T-cell (primary cell): ENCODE measurements around the gene SIX5. TPM values are rescaled to one million over a fixed set of nuclear protein-coding genes. Genes with fewer than 3 reads are reported as not detected.

Experiments used
- ATAC-seq, 4 experiments: fragments of 200-7000 bp in 3 of 4; fragments of 150-1000 bp in 1 of 4; cut with Tn5 transposase; replicated peaks in 1 of 4; 1 replicate in 3 of 4; 2 replicates in 1 of 4; pipeline ENCODE4 v1.10.0; 2021; ENCODE audit warnings: moderate library complexity in 3 of 4, mild to moderate bottlenecking in 2 of 4, moderate number of reproducible peaks in 1 of 4
- CTCF ChIA-PET, 2 donors: fragments of 300-600 bp; sonication (Branson Sonifier 250); formaldehyde crosslinking; loops; one replicate each; lab custom pipeline; 2022; ENCODE audit warnings: antibody characterized with exemption in 2 of 2; lab: Charles Lee
- POLR2A ChIA-PET, 2 donors: fragments of 300-600 bp; sonication (Branson Sonifier 250); formaldehyde crosslinking; loops; one replicate each; lab custom pipeline; 2022; ENCODE audit warnings: antibody characterized with exemption in 2 of 2; lab: Charles Lee
- DNase-seq, 35 experiments: peaks; one replicate each; pipeline versions ENCODE4 v3.0.0 to v3.0.0-alpha.2; 2013 to 2023
- H3K27ac ChIP-seq: one replicate; pipeline ENCODE4 v1.5.1; 2013; ENCODE audit warnings: low read length
- H3K27me3 ChIP-seq, 2 experiments: replicated peaks in 1 of 2; 1 replicate in 1 of 2; 2 replicates in 1 of 2; pipeline versions ENCODE4 v1.6.1 to v1.7.0; 2013; ENCODE audit warnings: low read length in 1 of 2, mixed read lengths in 1 of 2; ENCODE audit not compliant: control insufficient read depth in 2 of 2, insufficient read depth in 2 of 2; ENCODE audit errors: extremely low read depth in 1 of 2
- H3K36me3 ChIP-seq, 2 donors: 1 replicate in 1 of 2; 2 replicates in 1 of 2; pipeline versions ENCODE4 v1.6.1 to v1.7.0; 2013; ENCODE audit warnings: low read length in 1 of 2; ENCODE audit not compliant: control insufficient read depth in 2 of 2, insufficient read depth in 1 of 2; ENCODE audit errors: extremely low read depth in 1 of 2
- H3K4me1 ChIP-seq, 2 experiments: 1 replicate in 1 of 2; 2 replicates in 1 of 2; pipeline versions ENCODE4 v1.6.1 to v1.7.0; 2013; ENCODE audit warnings: low read length in 2 of 2, mixed read lengths in 1 of 2; ENCODE audit not compliant: insufficient read depth in 2 of 2, control insufficient read depth in 1 of 2; ENCODE audit errors: extremely low read depth in 1 of 2
- H3K4me3 ChIP-seq, 2 donors: 1 replicate in 1 of 2; 2 replicates in 1 of 2; pipeline versions ENCODE4 v1.5.1 to v1.7.0; 2013; ENCODE audit warnings: mild to moderate bottlenecking in 2 of 2, low read length in 1 of 2, moderate library complexity in 1 of 2; ENCODE audit not compliant: control insufficient read depth in 1 of 2; ENCODE audit errors: extremely low read depth in 1 of 2
- H3K9me3 ChIP-seq: 2 replicates; pipeline ENCODE4 v1.7.0; 2013
- H3K27ac Mint-ChIP-seq, 2 donors: one replicate each; pipeline ENCODE4 v1.8.0; 2020 to 2021; ENCODE audit warnings: mild to moderate bottlenecking in 2 of 2, mixed read lengths in 2 of 2
- H3K27me3 Mint-ChIP-seq, 2 donors: one replicate each; pipeline ENCODE4 v1.8.0; 2021 to 2022; ENCODE audit warnings: mixed read lengths in 2 of 2
- H3K36me3 Mint-ChIP-seq: one replicate; pipeline ENCODE4 v1.8.0; 2021; ENCODE audit warnings: mixed read lengths
- H3K4me1 Mint-ChIP-seq, 3 donors: one replicate each; pipeline ENCODE4 v1.8.0; 2020 to 2022; ENCODE audit warnings: mixed read lengths in 3 of 3, mild to moderate bottlenecking in 1 of 3
- H3K4me3 Mint-ChIP-seq, 3 donors: one replicate each; pipeline ENCODE4 v1.8.0; 2020 to 2022; ENCODE audit warnings: mild to moderate bottlenecking in 3 of 3, mixed read lengths in 3 of 3, moderate library complexity in 3 of 3
- H3K9me3 Mint-ChIP-seq, 3 donors: one replicate each; pipeline ENCODE4 v1.8.0; 2020 to 2022; ENCODE audit warnings: mixed read lengths in 3 of 3
- WGBS: methylation state at CpG from one replicate; pipeline ENCODE4 v1.1.5; 2013; ENCODE audit warnings: missing lambda C conversion rate; ENCODE audit not compliant: insufficient coverage; 5-methylcytosine and 5-hydroxymethylcytosine counted together
- total RNA-seq, 35 experiments: library from RNA in 6 of 35; stranded (reverse) in 6 of 35; fragments of 120-200 nt in 1 of 35; gene quantifications; one replicate each; pipeline versions ENCODE4 v1.2.1 to v1.2.4 and lab custom pipeline; 2013 to 2026

The SIX5 gene
- total RNA-seq, 5 donors from 2014 or later (not counting 1 experiment from before 2014, with no cell fraction given) = 0.89 to 2.1 (median 1.3) TPM

GRCh38 chr19:45764945-45765701, 3.9 kb downstream of the SIX5 start:
- Mint-ChIP-seq H3K9me3 (no peaks in the 10 kb centered on the region), H3K4me3 (peak overlapping the region in 1 of 3 donors; percentile 51), H3K27me3 (peaks cover 8 to 22% of the 10 kb centered on the region in 2 donors), H3K27ac (peak overlapping the region in 1 of 2 donors; percentile 36), H3K36me3 (no peaks in the 10 kb centered on the region), H3K4me1 (peaks cover 5 to 8% (median 7%) of the 10 kb centered on the region in 3 donors)
- no peak for DNase-seq
- WGBS = 71% methylated on average over 16 of the region's 21 CpGs
- ATAC-seq = no peak
- H3K9me3 ChIP-seq = no peaks in the 10 kb centered on the region
- ChIA-PET CTCF (interaction anchor here in 1 of 2 donors (0.6 kb wide), 1 partner anchor 48 kb away, joined by 6 read pairs; no protein-coding TSS in a partner anchor), POLR2A (no interaction called here)
- H3K36me3 ChIP-seq = no peaks in the 10 kb centered on the region
- H3K27ac ChIP-seq = no peak overlapping the region
- peaks cover 0 to 24% of the 10 kb centered on the region in 2 experiments for H3K4me1 ChIP-seq
- H3K4me3 ChIP-seq = no peak overlapping the region
- peaks cover 0 to 75% of the 10 kb centered on the region in 2 experiments for H3K27me3 ChIP-seq

- WGBS = 92% methylated on average over 2 of the region's 6 CpGs
- H3K36me3 Mint-ChIP-seq = no peaks in the 10 kb centered on the region
- H3K4me3 Mint-ChIP-seq = peak overlapping the region in 1 of 3 donors; percentile 17
Measured at GRCh38 chr19:45764475-45764874, 4.6 kb downstream of the SIX5 start.

GRCh38 chr19:45763691-45764294, 5.3 kb downstream of the SIX5 start:
- no peak for DNase-seq
- ChIA-PET CTCF (interaction anchor here in 1 of 2 donors (0.6 kb wide), 1 partner anchor 180 kb away, joined by 3 read pairs; no protein-coding TSS in a partner anchor), POLR2A (interaction anchor here in 1 of 2 donors (0.6 kb wide), 1 partner anchor 344 kb away, joined by 3 read pairs; no protein-coding TSS in a partner anchor)
- H3K4me3 Mint-ChIP-seq = no peak overlapping the region
- H3K9me3 Mint-ChIP-seq = no peaks in the 10 kb centered on the region
- Histone ChIP-seq H3K4me1 (peaks cover 0 to 12% of the 10 kb centered on the region in 2 experiments), H3K9me3 (no peaks in the 10 kb centered on the region), H3K4me3 (no peak overlapping the region), H3K27ac (no peak overlapping the region), H3K27me3 (peaks cover under 1 to 81% of the 10 kb centered on the region in 2 experiments), H3K36me3 (no peaks in the 10 kb centered on the region)
- H3K36me3 Mint-ChIP-seq = no peaks in the 10 kb centered on the region
- H3K27me3 Mint-ChIP-seq = peaks cover 8 to 23% of the 10 kb centered on the region in 2 donors
- no peak overlapping the region for H3K27ac Mint-ChIP-seq
- ATAC-seq = no peak
- H3K4me1 Mint-ChIP-seq = peaks cover 0 to 3% (median 1%) of the 10 kb centered on the region in 3 donors
- 78% methylated on average over 14 of the region's 27 CpGs for WGBS

More at GRCh38 chr19:45764475-45764874, 4.6 kb downstream of the SIX5 start:
- no peaks in the 10 kb centered on the region for H3K9me3 ChIP-seq
- H3K9me3 Mint-ChIP-seq = no peaks in the 10 kb centered on the region
- H3K27ac Mint-ChIP-seq = no peak overlapping the region
- POLR2A ChIA-PET = no interaction called here
- DNase-seq (no peak), ATAC-seq (no peak)
- H3K4me1 ChIP-seq = peaks cover 0 to 17% of the 10 kb centered on the region in 2 experiments
- H3K36me3 ChIP-seq = no peaks in the 10 kb centered on the region
- no peak overlapping the region for H3K4me3 ChIP-seq
- H3K27ac ChIP-seq = no peak overlapping the region
- H3K27me3 ChIP-seq = peaks cover 0 to 77% of the 10 kb centered on the region in 2 experiments
- peaks cover 8 to 23% of the 10 kb centered on the region in 2 donors for H3K27me3 Mint-ChIP-seq
- H3K4me1 Mint-ChIP-seq = peaks cover 1 to 5% (median 4%) of the 10 kb centered on the region in 3 donors
- CTCF ChIA-PET = no interaction called here

- ChIA-PET CTCF (no interaction called here), POLR2A (interaction anchor here in 1 of 2 donors (0.6 kb wide), 1 partner anchor 343 kb away, joined by 3 read pairs; no protein-coding TSS in a partner anchor)
Measured at GRCh38 chr19:45762870-45763631, 6.0 kb downstream of the SIX5 start.

GRCh38 chr19:45761714-45762113, 7.3 kb downstream of the SIX5 start:
- ChIA-PET POLR2A (no interaction called here), CTCF (no interaction called here)
- Histone ChIP-seq H3K9me3 (no peaks in the 10 kb centered on the region), H3K27me3 (peaks cover 2 to 70% of the 10 kb centered on the region in 2 experiments), H3K36me3 (no peaks in the 10 kb centered on the region), H3K27ac (no peak overlapping the region), H3K4me3 (no peak overlapping the region), H3K4me1 (no peaks in the 10 kb centered on the region)
- ATAC-seq = no peak
- no peak overlapping the region for H3K4me3 Mint-ChIP-seq
- no peak for DNase-seq
- no peak overlapping the region for H3K27ac Mint-ChIP-seq
- H3K4me1 Mint-ChIP-seq = no peaks in the 10 kb centered on the region
- H3K27me3 Mint-ChIP-seq = peaks cover 8 to 21% of the 10 kb centered on the region in 2 donors
- H3K36me3 Mint-ChIP-seq = no peaks in the 10 kb centered on the region
- no peaks in the 10 kb centered on the region for H3K9me3 Mint-ChIP-seq
- 75% methylated on average over 12 of the region's 17 CpGs for WGBS

More at GRCh38 chr19:45762870-45763631, 6.0 kb downstream of the SIX5 start:
- Mint-ChIP-seq H3K4me3 (no peak overlapping the region), H3K36me3 (no peaks in the 10 kb centered on the region), H3K27ac (no peak overlapping the region), H3K4me1 (peaks cover 0 to 2% (median 1%) of the 10 kb centered on the region in 3 donors), H3K9me3 (no peaks in the 10 kb centered on the region), H3K27me3 (peaks cover 8 to 23% of the 10 kb centered on the region in 2 donors)
- H3K27ac ChIP-seq = no peak overlapping the region
- no peaks in the 10 kb centered on the region for H3K9me3 ChIP-seq
- DNase-seq = no peak
- no peak overlapping the region for H3K4me3 ChIP-seq
- H3K4me1 ChIP-seq = peaks cover 0 to 9% of the 10 kb centered on the region in 2 experiments
- 83% methylated on average over 12 of the region's 15 CpGs for WGBS
- H3K27me3 ChIP-seq = peaks cover 2 to 80% of the 10 kb centered on the region in 2 experiments
- ATAC-seq = no peak
- no peaks in the 10 kb centered on the region for H3K36me3 ChIP-seq

- peaks cover 0 to 11% of the 10 kb centered on the region in 2 donors for H3K27me3 Mint-ChIP-seq
- H3K36me3 ChIP-seq = no peaks in the 10 kb centered on the region
- CTCF ChIA-PET = no interaction called here
- WGBS = 79% methylated on average over 8 of the region's 9 CpGs
- DNase-seq = no peak
- H3K27ac Mint-ChIP-seq = no peak overlapping the region
- no peak overlapping the region for H3K27ac ChIP-seq
- no peak overlapping the region for H3K4me3 ChIP-seq
- POLR2A ChIA-PET = no interaction called here
- H3K9me3 Mint-ChIP-seq = no peaks in the 10 kb centered on the region
- no peaks in the 10 kb centered on the region for H3K4me1 ChIP-seq
- H3K36me3 Mint-ChIP-seq = no peaks in the 10 kb centered on the region
- ATAC-seq = no peak
- peaks cover 2 to 42% of the 10 kb centered on the region in 2 experiments for H3K27me3 ChIP-seq
- H3K4me3 Mint-ChIP-seq = no peak overlapping the region
- H3K9me3 ChIP-seq = no peaks in the 10 kb centered on the region
- H3K4me1 Mint-ChIP-seq = no peaks in the 10 kb centered on the region
Measured at GRCh38 chr19:45758921-45759320, 10.1 kb downstream of the SIX5 start.
